H9 (cell line): ENCODE data around the gene MYRIP. TPM values are rescaled to one million over a fixed set of nuclear protein-coding genes. Genes with fewer than 3 reads are reported as not detected.

Experiments
- DNase-seq: peaks from one replicate; pipeline ENCODE4 v3.0.0-alpha.2; 2017
- H2AFZ ChIP-seq: one replicate; pipeline ENCODE4 v1.6.1; 2013; ENCODE audit warnings: mild to moderate bottlenecking, low read length, control low read depth, moderate library complexity
- H2AK5ac ChIP-seq: 2 replicates; pipeline ENCODE4 v1.6.1; 2013; ENCODE audit warnings: low read length, control low read depth, mixed read lengths; ENCODE audit not compliant: insufficient read length
- H2BK120ac ChIP-seq: one replicate; pipeline ENCODE4 v1.6.1; 2013; ENCODE audit warnings: low read depth, mild to moderate bottlenecking, low read length, control low read depth, inconsistent platforms; ENCODE audit not compliant: poor library complexity, severe bottlenecking
- H2BK12ac ChIP-seq: 2 replicates; pipeline ENCODE4 v1.6.1; 2013; ENCODE audit warnings: low read length, control low read depth, mixed read lengths, low read depth; ENCODE audit not compliant: insufficient read length
- H2BK15ac ChIP-seq: 2 replicates; pipeline ENCODE4 v1.6.1; 2013; ENCODE audit warnings: low read depth, low read length, control low read depth
- H2BK20ac ChIP-seq: one replicate; pipeline ENCODE4 v1.6.1; 2013; ENCODE audit warnings: low read depth, mild to moderate bottlenecking, low read length, control low read depth, inconsistent platforms; ENCODE audit not compliant: poor library complexity, severe bottlenecking
- H2BK5ac ChIP-seq: 2 replicates; pipeline ENCODE4 v1.6.1; 2013; ENCODE audit warnings: low read length, control low read depth, mixed read lengths; ENCODE audit not compliant: insufficient read length
- H3K14ac ChIP-seq: 2 replicates; pipeline ENCODE4 v1.6.1; 2013; ENCODE audit warnings: low read length, control low read depth; ENCODE audit not compliant: insufficient read depth
- H3K18ac ChIP-seq: 2 replicates; pipeline ENCODE4 v1.6.1; 2013; ENCODE audit warnings: low read depth, mild to moderate bottlenecking, mixed read lengths, low read length, control low read depth; ENCODE audit not compliant: insufficient read length
- H3K23ac ChIP-seq: 2 replicates; pipeline ENCODE4 v1.6.1; 2013; ENCODE audit warnings: low read length, control low read depth, mixed read lengths, low read depth; ENCODE audit not compliant: insufficient read length
- H3K23me2 ChIP-seq: 2 replicates; pipeline ENCODE4 v1.6.1; 2013; ENCODE audit warnings: low read depth, mild to moderate bottlenecking, mixed read lengths, low read length, control low read depth; ENCODE audit not compliant: insufficient read length, poor library complexity, severe bottlenecking
- H3K27ac ChIP-seq: 2 replicates; pipeline ENCODE4 v1.5.1; 2013; ENCODE audit warnings: low read length, control low read depth, mixed read lengths, low read depth; ENCODE audit not compliant: insufficient read length
- H3K27me3 ChIP-seq: 2 replicates; pipeline ENCODE4 v1.6.1; 2013; ENCODE audit warnings: low read length, control low read depth, inconsistent platforms; ENCODE audit not compliant: insufficient read depth
- H3K4ac ChIP-seq: 2 replicates; pipeline ENCODE4 v1.6.1; 2013; ENCODE audit warnings: low read depth, mild to moderate bottlenecking, control low read depth, inconsistent platforms, low read length, moderate library complexity
- H3K4me1 ChIP-seq: 2 replicates; pipeline ENCODE4 v1.6.1; 2013; ENCODE audit warnings: low read length, control low read depth, inconsistent platforms; ENCODE audit not compliant: insufficient read depth
- H3K4me2 ChIP-seq: 2 replicates; pipeline ENCODE4 v1.6.1; 2013; ENCODE audit warnings: low read length, control low read depth, mixed read lengths; ENCODE audit not compliant: insufficient read length, insufficient read depth
- H3K56ac ChIP-seq: 2 replicates; pipeline ENCODE4 v1.6.1; 2013; ENCODE audit warnings: low read depth, mild to moderate bottlenecking, mixed read lengths, low read length, control low read depth; ENCODE audit not compliant: insufficient read length
- H3K79me1 ChIP-seq: 2 replicates; pipeline ENCODE4 v1.6.1; 2013; ENCODE audit warnings: low read depth, mild to moderate bottlenecking, moderate library complexity, low read length, control low read depth, inconsistent platforms; ENCODE audit not compliant: insufficient read depth, poor library complexity, severe bottlenecking
- H3K79me2 ChIP-seq: 2 replicates; pipeline ENCODE4 v1.6.1; 2013; ENCODE audit warnings: low read length, control low read depth, inconsistent platforms; ENCODE audit not compliant: insufficient read depth
- H3K9ac ChIP-seq: 2 replicates; pipeline ENCODE4 v1.6.1; 2013; ENCODE audit warnings: low read length, control low read depth, mixed read lengths; ENCODE audit not compliant: insufficient read length; ENCODE audit errors: extremely low read depth
- H3K9me3 ChIP-seq: one replicate; pipeline ENCODE4 v1.6.1; 2013; ENCODE audit warnings: low read depth, low read length, inconsistent platforms; ENCODE audit not compliant: control insufficient read depth
- H3T11ph ChIP-seq: one replicate; pipeline ENCODE4 v1.6.1; 2013; ENCODE audit warnings: mild to moderate bottlenecking, low read length, control low read depth, inconsistent platforms
- H4K20me1 ChIP-seq: one replicate; pipeline ENCODE4 v1.6.1; 2013; ENCODE audit not compliant: control insufficient read depth, insufficient read length, insufficient read depth
- H4K5ac ChIP-seq: 2 replicates; pipeline ENCODE4 v1.6.1; 2013; ENCODE audit warnings: low read depth, mild to moderate bottlenecking, mixed read lengths, low read length, control low read depth; ENCODE audit not compliant: insufficient read length
- H4K8ac ChIP-seq: replicated peaks from 2 replicates; pipeline ENCODE4 v1.6.1; 2013; ENCODE audit warnings: low read length, control low read depth, mixed read lengths, low read depth; ENCODE audit not compliant: insufficient read length
- H4K91ac ChIP-seq: 2 replicates; pipeline ENCODE4 v1.6.1; 2013; ENCODE audit warnings: low read depth, mild to moderate bottlenecking, moderate library complexity, mixed read lengths, low read length, control low read depth; ENCODE audit not compliant: insufficient read length
- H3K27ac Mint-ChIP-seq, 3 experiments: 2 replicates in 2 of 3; 3 replicates in 1 of 3; pipeline ENCODE4 v1.8.0; 2020 to 2021; ENCODE audit warnings: mixed read lengths in 3 of 3, mild to moderate bottlenecking in 1 of 3, moderate library complexity in 1 of 3
- H3K27me3 Mint-ChIP-seq: 2 replicates; pipeline ENCODE4 v1.8.0; 2021; ENCODE audit warnings: low read depth, mild to moderate bottlenecking, moderate library complexity, mixed read lengths
- H3K36me3 Mint-ChIP-seq, 3 experiments: 2 replicates in 2 of 3; 3 replicates in 1 of 3; pipeline ENCODE4 v1.8.0; 2020 to 2021; ENCODE audit warnings: low read depth in 3 of 3, mixed read lengths in 3 of 3; ENCODE audit not compliant: insufficient read depth in 1 of 3
- H3K4me1 Mint-ChIP-seq, 2 experiments: 2 replicates each; pipeline ENCODE4 v1.8.0; 2020; ENCODE audit warnings: mixed read lengths in 2 of 2
- H3K4me3 Mint-ChIP-seq, 2 experiments: 2 replicates in 1 of 2; 3 replicates in 1 of 2; pipeline ENCODE4 v1.8.0; 2020 to 2021; ENCODE audit warnings: mild to moderate bottlenecking in 2 of 2, mixed read lengths in 2 of 2, moderate library complexity in 1 of 2
- H3K9me3 Mint-ChIP-seq, 2 experiments: 2 replicates in 1 of 2; 3 replicates in 1 of 2; pipeline ENCODE4 v1.8.0; 2020; ENCODE audit warnings: mild to moderate bottlenecking in 2 of 2, mixed read lengths in 2 of 2, moderate library complexity in 1 of 2
- WGBS: extraction: QIAGEN DNeasy Blood & Tissue Kit; methylation state at CpG from one replicate; pipeline ENCODE4 v1.1.7; 2013; ENCODE audit warnings: missing lambda C conversion rate, low lambda C conversion rate, mixed read lengths; ENCODE audit not compliant: insufficient read length; ENCODE audit errors: extremely low coverage; 5-methylcytosine and 5-hydroxymethylcytosine counted together
- total RNA-seq: library from RNA; stranded (reverse); gene quantifications from 2 replicates; pipeline ENCODE4 v1.2.1, GENCODE V29; 2021
- TF ChIP-seq, protein P1 (sequence below): fragments of 200-600 bp; sonication (generic); conservative IDR thresholded peaks from 3 replicates; pipeline ENCODE4 v1.8.0; 2021; ENCODE audit warnings: antibody characterized with exemption, mild to moderate bottlenecking

MYRIP gene
- total RNA-seq, 1 experiment from 2014 or later, result 1.8 TPM

DNA sequence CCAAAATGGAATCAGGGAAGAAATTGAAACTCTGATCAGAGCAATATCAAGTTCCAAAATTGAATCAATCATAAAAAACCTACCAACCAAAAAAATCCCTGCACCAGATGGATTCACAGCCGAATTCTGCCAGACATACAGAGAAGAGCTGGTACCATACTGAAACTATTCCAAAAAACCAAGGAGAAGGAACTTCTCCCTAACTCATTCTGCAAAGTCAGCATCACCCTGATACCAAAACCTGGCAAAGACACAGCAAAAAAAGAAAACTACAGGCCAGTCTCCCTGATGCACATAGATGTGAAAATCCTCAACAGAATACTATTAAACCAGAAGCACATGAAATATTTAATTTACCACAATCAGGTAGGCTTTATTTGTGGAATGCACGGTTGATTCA, 118.1 kb downstream of the MYRIP start:
- Histone ChIP-seq H4K5ac (no peak overlapping the region), H3K18ac (no peak overlapping the region), H3K4ac (no peak overlapping the region), H2AK5ac (no peak overlapping the region), H4K91ac (no peak overlapping the region), H3K4me1 (no peaks in the 10 kb centered on the region), H2BK120ac (no peak overlapping the region), H3K79me1 (no peaks in the 10 kb centered on the region), H3K9me3 (no peaks in the 10 kb centered on the region), H2BK20ac (no peak overlapping the region), H3K27ac (no peak overlapping the region), H2BK12ac (no peak overlapping the region), H3K14ac (no peak overlapping the region), H3K23ac (no peak overlapping the region), H3T11ph (no peak overlapping the region), H2AFZ (no peak overlapping the region), H3K4me2 (no peak overlapping the region), H3K23me2 (no peaks in the 10 kb centered on the region), H4K8ac (no peak overlapping the region), H2BK5ac (no peak overlapping the region), H4K20me1 (no peaks in the 10 kb centered on the region), H3K9ac (no peak overlapping the region), H3K79me2 (no peaks in the 10 kb centered on the region), H3K27me3 (no peaks in the 10 kb centered on the region), H3K56ac (no peak overlapping the region), H2BK15ac (no peak overlapping the region)
- WGBS, result no CpG with 5 or more reads among the region's 2 CpGs
- Mint-ChIP-seq H3K4me1 (no peaks in the 10 kb centered on the region), H3K4me3 (no peak overlapping the region), H3K36me3 (no peaks in the 10 kb centered on the region), H3K9me3 (no peaks in the 10 kb centered on the region; a peak in 1 of 5 replicates), H3K27ac (no peak overlapping the region), H3K27me3 (no peaks in the 10 kb centered on the region; the same call in 1 of the 2 replicates)
- TF ChIP-seq, protein P1, sequence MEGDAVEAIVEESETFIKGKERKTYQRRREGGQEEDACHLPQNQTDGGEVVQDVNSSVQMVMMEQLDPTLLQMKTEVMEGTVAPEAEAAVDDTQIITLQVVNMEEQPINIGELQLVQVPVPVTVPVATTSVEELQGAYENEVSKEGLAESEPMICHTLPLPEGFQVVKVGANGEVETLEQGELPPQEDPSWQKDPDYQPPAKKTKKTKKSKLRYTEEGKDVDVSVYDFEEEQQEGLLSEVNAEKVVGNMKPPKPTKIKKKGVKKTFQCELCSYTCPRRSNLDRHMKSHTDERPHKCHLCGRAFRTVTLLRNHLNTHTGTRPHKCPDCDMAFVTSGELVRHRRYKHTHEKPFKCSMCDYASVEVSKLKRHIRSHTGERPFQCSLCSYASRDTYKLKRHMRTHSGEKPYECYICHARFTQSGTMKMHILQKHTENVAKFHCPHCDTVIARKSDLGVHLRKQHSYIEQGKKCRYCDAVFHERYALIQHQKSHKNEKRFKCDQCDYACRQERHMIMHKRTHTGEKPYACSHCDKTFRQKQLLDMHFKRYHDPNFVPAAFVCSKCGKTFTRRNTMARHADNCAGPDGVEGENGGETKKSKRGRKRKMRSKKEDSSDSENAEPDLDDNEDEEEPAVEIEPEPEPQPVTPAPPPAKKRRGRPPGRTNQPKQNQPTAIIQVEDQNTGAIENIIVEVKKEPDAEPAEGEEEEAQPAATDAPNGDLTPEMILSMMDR, result no peak
- no peak for DNase-seq
